ENCODE results near the gene STT3B.
"Not testable (repeated sequence)": the region's sequence is repeated elsewhere in the genome, so short reads cannot be mapped to it uniquely, and the experiment has no call there.

STT3B gene

DNA sequence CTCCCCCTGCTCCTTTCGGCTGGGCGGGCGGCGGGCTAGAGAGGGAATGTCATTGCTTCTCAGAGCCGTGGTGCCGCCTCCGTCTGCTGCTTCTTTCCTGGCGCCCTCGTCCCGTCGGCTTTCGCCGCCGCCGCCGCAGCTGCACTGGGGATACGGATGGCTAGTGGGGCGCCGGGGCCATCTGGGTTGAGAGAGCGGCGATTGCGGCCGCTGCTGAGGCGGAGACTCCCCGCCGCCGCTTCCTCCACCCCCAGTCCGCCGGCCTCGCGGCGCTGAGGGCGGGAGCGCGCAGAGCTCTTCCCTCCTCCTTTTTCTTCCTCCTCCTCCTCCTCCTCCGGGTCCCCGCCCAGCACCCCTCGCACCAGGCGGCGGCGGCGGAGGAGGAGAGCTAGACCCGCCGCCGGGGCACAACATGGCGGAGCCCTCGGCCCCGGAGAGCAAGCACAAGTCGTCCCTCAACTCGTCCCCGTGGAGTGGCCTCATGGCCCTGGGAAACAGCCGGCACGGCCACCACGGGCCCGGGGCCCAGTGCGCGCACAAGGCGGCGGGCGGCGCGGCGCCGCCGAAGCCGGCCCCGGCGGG lies at the start of gene STT3B:
Gene STT3B, plus strand, starts transcription at position 339 of the 582 bp plus-strand sequence. Its CDS starts 74 bp downstream, at position 413.
- DNase-seq = peak; percentile 81

DNA sequence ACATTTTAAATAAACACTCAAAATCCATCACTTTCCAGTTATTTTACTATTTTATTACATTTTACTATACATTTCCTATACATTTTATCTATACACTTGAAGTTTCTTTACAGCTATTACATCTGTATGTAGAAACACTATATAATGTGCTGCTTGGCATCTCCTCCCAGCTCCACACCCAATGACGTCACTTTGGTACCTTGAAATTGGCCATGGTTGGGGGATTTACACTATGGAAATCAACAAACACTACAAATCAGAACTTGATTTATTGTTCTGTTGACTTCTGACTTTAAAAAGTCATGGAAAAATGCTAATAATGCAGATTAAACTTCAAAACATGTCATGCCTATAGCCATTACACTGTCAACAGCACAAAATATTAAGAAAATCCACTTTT lies 48.9 kb upstream of the STT3B start:
- DNase-seq = no peak

DNA sequence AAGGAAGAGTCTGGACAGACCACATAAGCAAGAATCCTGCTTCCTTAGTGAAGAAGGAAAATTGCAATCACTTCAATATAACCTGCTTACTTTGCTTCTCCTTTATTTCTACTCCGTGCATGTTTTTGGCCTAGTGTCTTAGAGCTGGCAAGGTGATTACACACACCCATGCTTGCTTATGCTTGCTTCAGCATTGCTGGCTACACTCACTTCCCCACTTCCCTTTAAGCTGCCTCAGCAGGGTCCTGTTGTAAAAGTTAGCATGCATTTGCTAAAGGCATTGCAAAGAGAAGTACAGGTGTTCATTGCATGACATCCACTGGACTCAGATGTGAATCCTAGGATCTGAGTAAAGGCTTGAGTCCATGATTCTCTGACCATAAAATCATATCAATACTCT lies 47.5 kb upstream of the STT3B start:
- DNase-seq = no peak

DNA sequence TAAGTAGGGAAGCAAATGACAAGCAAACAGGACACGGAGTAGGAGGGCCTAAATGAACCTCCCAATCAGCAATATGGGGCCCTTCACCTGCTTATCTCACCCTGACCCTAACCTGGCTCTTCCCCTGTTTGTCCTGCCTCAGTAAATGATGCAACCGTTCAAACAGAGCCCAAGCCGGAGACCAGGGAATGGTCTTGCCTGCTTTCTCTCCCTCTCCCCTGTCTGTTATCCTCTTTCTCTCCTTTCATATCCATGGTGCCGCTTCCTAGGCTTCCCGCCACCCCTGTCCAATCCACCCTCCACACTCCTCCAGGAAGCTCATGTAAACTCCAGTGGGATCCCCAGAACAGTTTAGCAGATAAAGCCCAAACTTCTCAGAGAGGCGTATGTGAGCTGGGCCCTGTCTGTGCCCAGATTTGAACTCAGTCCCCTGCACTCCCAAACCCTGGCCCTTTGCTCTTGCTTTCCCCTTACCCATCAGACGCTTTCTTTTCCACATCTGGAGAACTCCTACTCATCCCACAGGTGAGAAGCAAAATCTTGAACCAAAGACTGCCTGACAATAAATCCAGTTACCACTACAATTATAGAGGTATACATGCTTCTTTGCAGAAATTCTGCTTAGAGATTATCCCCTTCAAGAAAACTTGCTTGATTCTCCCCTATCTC lies 45.7 kb upstream of the STT3B start:
- no peak for DNase-seq

DNA sequence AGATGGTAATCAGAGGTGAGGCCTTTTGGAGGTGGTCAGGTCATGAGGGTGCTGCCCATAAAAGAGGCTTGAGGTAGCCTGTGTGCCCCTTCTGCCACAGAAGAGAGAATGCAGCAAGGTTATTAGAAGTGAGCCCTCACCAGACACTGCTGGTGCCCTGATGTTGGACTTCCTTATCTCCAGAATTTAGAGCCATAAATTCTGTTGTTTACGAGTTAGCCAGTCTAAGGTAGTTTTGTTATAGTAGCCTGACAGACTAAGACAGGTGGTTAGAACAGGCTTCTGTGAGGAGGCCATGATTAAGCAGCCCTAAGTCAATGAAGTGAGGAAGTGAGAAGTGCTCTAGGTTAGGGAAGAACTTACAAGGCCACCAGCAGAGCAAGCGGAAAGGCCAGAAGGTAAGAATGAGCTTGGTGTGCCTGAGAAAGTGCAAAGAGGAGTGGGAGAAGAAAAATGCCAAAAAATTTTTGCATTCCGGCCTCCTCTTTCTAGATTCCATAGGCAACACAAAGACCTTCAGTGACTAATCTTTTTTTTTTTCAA lies 44.2 kb upstream of the STT3B start:
- DNase-seq = no peak

DNA sequence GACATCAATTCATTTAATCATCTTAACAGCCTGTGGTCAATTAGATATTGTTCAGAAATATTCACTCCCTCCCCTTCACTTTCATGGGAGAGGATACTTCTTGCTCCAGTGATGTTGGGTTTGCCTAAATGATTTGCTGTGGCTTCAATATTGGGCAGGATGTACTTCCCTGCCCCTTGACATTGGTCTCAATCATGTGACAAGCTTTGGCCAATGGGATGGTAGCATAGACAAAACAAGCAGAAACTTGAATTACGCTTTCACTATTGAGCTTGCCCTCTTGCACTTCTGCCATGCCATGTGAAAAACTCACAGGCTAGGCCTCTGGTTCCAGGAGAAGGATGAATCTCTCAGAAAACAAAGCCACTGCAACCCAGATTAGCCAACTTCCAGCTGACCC lies 42.2 kb upstream of the STT3B start:
- no peak for DNase-seq

DNA sequence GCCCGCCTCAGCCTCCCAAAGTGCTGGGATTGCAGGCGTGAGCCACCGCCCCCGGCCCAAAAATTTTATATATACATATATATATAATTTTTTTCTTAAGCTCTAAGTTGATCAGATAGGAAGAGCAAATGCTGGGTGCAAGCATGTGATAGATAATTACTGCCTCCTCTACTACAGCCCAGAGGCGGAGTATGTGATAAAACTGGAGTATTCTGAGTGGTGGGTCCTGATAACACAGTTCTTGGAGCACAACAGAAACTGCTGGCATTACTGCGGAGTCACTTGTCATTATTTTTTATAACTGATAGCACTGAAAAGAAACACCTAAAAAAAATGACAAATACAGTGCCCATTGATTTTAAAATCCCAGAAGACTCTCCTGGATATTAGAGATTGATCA lies 41.1 kb upstream of the STT3B start:
- no peak for DNase-seq

DNA sequence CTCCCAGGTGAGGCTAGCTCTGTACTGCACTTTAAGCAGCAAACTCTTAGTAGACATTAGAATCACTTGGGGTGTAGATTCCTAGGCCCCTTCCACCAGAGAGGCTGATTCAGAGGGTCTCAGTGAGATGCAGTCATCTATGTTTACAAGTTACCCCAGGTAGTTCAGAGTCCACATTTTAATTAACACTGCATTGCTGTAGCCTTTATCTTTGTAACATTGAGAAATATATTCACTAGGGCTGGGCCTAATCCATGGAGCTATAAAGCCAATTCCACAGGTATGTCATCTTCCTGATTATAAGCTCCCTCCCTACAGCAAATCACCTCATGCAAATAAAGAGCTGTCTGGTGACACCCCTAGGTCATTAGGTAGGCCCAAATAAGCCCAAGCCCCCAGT lies 39.6 kb upstream of the STT3B start:
- DNase-seq = no peak

DNA sequence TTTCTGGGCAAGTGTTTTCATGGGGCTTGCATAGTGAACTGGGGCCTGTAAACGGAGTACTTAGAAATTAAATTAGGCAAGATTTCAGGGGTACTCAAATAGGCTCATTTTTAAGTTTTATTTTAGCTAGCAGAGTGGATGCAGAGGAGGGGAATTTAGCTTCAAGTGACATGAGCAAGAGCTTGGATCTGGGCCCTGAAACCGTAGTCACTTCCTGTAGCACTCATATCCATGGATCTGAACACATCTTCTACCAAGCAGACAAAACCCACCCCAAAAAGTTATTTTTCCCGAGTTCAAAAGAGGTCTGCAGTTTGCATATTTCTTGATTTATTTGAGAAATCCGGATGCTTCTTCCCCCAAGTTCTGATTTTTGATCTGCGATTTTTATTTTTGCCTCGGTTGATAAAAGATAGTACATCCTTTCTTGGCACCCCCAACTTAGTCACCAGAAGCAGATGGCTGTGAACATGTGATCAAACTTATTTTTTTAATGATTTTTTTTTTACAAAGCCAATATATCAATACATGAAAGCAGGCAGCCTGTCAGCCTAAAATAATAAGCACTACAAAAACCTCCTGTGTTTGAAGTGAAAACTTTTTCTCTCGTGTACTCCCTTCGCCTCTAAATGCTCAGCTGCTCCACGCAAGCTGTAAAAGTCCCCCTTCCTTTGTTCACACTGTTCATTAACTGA lies 36.6 kb upstream of the STT3B start:
- no peak for DNase-seq

DNA sequence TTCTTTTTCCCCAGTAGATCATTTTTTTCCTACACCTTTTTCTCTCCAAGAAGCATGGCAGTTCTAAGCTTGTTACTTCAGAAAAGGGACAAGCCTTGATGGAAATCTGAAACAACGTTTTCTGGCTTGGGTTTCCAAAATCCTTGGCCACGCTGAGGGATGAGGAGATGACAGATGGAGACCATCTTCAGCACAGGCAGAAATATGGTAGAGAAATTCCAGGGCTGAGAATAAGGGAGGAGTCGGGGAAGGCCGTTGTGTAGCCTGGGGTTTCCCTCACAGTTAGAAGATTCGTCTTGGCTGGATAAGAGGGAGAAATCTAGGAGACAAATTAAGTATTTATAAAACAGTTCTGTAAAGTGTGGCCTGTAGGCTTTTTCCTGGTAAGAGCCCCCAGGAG lies 33.9 kb upstream of the STT3B start:
- DNase-seq = no peak

DNA sequence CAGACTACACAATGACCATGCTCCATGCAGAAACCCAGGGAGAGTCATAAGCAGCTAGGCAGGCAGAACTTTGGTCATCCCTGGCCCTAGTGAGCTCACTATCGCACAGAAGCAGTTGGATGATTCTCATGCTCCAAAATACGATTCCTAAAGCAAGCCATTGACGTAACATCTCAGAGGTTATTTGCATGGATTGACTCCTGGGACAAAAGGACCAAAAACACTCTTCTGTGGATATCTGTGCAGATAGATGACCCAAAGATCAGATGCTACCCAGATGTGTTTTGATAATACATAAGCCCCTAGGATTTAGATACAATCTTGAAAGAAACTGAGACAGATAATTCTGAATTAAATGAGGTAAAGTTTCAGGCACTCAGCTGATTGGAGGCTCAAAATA lies 33.4 kb upstream of the STT3B start:
- no peak for DNase-seq

DNA sequence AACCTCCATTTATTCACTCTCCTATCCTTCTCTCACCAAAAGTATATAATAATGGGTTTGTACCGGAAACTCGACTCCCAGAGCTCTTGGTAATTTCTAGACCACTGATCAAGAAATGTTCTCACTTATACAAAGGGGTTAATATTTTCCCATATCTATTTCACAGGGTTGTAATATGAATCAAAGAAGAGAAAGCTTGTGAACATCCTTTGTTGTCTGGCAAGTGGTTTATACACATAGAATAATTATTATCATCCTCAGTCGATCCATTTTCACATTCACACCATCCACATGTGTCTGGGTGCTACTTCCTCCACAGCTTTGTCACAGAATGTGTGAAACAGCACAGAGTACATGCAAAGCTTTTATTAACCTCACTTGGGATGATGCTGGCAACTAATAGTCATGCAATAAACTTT lies 29.9 kb upstream of the STT3B start:
- DNase-seq = no peak

DNA sequence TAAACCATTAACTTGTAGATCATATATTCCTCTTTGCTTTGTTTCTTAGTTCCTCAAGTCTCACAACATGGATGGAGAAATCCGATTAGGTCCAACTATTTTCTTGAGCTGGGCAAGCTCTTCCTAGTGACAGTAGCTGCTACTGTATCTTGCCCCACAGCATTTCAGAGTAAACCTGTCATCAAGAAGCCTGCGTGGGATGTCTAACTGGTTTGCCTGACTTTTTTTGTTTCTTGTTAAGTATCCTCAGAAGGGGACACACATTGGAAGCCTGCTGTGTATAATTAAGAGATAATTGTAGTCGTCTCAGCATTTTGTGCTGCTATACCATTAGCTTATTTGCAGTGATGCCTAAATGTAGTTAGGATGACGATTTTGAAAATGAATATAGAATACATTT lies 29.3 kb upstream of the STT3B start:
- no peak for DNase-seq

DNA sequence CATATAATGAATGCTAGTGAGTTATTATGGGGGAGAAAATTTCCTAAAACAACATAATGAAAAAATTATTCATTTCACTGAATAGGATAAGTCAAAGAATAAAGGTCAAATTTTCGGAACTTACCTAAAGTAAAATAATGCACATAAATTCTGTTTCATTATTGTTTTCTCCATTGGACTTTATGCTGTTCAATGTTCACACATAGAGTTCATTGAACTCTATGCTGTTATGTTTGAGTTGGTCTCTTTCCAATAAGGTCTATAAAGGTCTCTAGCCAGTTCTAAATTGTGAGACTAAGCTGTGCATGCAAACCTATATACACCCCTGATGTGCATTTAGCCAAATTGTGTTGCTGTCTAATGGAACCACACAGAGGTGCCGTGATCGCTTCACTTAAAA lies 28.5 kb upstream of the STT3B start:
- no peak for DNase-seq

DNA sequence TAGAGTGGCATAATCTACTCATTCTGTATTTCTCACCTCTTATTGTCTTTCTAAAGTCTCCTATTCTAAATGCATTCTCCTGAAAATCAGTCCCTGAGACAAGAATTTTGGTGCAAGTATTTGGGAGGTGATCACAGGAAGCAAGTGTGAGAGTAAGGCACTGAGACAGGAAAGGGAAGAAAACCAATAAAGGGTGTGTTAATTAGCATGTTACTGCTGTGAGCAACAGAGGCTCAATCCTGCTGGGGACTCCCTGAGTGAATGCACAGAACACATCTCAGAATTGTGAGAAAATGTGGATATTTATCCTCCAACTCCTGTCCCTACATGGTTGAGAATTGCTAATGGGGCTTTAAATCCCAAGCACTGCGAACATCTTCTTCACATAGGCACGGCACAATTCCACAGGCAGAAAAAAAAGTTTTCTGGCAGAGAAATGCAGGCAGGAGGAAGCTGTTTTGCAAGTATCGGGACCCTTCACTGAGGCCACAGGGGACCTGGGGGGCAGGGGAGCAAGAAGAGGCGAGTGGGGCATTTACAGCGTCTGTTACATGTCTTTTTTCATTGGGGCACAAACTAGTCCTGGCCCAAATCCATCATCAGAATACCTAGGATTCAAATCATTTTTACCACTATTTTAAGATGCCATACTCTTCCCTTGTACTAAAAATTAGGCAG lies 27.2 kb upstream of the STT3B start:
- no peak for DNase-seq

DNA sequence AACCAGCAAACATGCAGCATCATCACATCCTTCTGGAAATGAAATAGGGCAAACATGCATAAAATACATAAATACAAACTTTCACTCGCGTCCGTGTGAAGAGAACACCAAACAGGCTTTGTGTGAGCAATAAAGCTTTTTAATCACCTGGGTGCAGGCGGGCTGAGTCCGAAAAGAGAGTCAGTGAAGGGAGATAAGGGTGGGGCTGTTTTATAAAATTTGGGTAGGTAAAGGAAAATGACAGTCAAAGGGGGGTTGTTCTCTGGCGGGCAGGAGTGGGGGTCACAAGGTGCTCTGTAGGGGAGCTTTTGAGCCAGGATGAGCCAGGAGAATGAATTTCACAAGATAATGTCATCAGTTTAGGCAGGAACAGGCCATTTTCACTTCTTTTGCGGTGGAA lies 26.2 kb upstream of the STT3B start:
- DNase-seq = not testable (repeated sequence)

DNA sequence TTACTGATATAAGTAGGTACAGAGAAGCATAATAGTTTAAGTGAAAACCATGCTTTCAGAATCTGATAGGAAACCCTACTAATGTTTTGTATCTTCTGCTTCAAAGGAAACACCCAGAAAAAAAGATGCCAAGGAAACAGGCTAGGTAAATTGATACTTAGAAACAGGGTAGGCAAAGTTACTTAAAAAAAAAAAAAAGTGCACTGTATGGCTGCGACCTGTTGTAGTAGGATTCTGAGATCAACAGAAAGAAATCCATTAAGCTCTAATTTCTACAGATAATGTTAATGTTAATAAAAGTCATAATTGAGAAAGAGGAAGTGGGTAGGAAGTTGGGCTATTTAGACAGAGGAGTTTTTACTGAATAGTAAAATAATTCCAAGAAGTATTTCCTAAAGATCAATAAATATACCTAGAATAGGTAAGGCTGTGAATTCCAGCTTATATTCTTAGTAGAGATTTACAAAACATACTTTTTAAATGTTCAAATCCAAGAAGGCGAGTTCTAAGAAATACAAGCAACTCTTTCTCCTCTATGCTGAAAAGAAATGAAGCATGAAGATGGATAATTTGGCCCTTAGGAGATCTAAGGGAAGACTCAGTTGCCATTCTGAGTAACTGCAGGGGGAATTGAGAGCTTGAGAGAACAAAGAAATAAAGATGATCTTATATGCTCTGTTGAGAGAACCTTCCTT lies 24.1 kb upstream of the STT3B start:
- DNase-seq = no peak

DNA sequence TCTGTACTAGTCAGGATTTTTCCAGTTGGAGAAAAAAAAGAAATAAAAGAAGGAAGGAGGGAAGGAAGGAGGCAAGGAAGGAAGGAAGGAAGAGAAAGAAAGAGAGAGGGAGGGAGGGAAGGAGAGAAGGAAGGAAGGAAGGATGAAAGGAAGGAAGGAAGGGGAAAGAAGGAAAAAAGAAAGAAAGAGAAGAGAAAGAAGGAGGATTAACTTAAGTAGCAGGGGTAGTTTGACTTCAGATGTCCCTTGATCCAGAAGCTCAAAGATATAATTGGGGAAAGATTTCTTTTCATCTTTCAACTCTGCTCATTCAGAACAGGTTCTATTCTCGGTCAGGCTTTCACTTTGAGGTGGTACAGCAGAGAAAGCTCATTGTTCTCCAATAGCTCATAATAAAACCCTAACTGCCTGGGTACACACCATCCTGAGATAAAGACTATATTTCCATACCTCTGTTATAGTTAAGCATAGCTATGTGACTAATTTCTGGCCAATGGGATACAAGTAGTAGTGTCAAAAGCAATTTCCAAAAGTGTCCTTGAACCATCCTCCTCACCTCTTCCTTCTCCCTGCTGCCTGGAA lies 23.5 kb upstream of the STT3B start:
- DNase-seq = no peak

DNA sequence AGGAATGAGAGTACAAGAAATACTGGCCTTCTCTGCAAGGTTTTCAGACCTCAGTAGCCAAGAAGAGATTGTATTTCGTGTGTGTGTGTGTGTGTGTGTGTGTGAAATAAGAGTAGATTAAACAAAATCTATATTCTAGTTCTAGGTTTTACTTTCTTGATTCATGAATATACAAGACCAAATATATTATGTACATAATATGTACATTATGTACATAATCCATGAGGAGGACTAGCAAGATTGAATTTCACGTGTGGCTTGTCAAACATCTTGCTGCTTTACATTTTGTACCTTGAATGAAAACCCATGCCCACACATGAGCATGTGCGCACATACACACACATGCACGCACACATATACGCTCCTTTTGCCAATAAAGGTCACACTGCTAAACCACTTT lies 18.2 kb upstream of the STT3B start:
- no peak for DNase-seq

DNA sequence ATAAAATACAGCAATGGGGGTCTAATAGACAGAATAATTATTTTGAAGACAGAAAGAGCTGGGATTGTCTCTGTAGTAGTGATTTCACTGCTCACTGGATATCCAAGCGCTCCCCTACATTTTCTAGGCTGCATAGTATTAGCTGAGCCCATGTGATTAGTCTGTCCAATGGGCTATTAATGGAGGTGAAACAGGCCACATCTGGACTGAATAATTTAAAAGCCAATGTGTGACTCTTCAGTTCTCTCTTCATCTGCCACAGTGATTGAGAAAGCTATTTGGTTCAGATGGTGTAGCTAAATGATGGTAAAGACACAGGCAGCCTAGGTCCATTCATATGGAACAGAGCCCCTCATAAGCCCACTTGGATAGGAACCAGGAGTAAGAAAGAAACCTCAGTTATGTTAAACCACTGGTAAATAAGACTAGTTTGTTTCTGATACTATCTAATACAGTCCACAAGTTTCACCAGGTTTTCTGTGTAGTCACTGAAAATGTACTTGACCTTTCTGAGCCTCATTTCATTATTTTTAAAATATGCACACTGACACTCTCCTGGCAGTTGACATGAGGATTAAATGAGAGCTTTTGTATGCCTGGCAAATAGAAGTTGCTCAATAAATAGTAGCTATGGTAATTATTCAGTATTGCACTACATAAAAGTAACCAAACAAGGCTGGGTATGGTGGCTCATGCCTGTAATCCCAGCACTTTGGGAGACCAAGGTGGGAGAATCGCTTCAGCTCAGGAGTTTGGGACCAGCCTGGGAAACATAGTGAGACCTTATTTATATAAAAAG lies 17.0 kb upstream of the STT3B start:
- no peak for DNase-seq

DNA sequence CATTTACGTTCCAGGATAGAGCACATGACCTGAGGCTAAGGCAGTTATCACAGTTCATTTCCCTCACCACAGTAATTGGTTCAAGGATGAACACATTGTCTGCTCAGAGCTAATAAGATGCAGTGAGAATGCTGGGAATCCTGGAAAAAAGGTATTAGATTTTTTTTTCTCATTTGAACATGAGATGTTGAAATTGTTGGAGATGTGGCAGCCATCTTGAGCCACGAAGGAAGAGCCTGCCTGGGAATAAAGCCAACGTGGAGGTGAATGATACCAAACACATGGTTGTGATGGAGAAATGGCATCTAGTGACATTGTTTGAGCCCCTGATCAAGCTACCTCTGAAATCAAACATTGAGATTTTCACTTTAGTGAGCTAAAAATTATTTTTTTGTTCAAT lies 16.0 kb upstream of the STT3B start:
- DNase-seq = no peak

DNA sequence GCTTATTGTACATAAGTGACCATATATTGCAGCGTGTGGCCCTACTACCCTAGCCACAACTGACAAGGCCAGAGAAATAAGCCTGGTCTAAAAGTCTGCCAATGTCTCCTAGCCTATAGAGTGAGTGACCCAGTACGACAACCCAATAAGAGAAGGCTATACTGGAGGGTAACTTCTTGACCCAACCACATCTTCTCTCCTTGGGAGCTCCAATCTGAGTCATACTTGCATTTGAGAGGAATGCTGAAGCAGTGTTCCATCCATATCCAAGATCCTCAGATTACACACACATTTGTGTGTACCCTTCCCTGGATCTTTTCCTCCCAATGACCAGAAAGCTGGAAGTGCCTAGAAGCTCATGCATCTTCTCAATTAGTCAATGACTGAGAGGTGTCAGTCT lies 11.3 kb upstream of the STT3B start:
- no peak for DNase-seq

Measured in stimulated activated CD4-positive, alpha-beta T cell treated with anti-CD3 and anti-CD28 coated beads, Interleukin-4, amount 100 ng/mL, for 24 hours (primary cell).